ENCODE data around the gene CD200R1L. TPM values are rescaled to one million over a fixed set of nuclear protein-coding genes. Genes with fewer than 3 reads are reported as not detected.

CD200R1L gene
- total and polyA plus RNA-seq, 9 of the 15 experiments (the other 6 are each of a cell fraction or from before 2014, with no cell fraction given), result not detected

DNA sequence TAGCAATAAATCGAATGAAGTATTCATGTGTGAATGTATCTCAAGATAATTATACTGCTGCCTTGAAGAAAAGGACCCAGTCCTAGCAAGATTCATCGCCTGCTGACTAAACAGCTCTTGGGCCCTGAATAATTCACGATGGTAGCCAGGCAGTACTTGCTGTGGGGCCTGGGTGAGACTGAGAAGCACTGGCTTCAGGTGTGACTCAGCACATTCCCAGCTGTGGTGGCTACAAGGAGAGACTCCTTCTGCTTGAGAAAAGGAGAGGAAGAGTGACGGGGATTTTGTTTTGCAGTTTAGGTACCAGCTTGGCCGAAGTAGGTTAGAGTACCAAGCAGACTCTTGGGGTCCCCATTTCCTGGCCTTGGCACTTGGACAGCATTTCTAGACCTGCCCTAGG is 47.6 kb upstream of the CD200R1L start (continued):
- TF ChIP-seq RNF219 (CRISPR knock-in tag; IDR thresholded peaks at IDR 0.05) (no peak), ZBTB7A (IDR thresholded peaks at IDR 0.05; ENCODE audit: borderline replicate concordance, control insufficient read depth, low read depth, low read length) (no peak), BACH1 (tag; IDR thresholded peaks at IDR 0.05) (peak; percentile 91), MAFK (IDR thresholded peaks at IDR 0.05; ENCODE audit: low read length) (peak; percentile 87), CTBP1 (IDR thresholded peaks at IDR 0.05; ENCODE audit: borderline replicate concordance) (0 out of 2 replicates have a peak, but pooled peaks have one; percentile 25), MAFF (IDR thresholded peaks at IDR 0.05; ENCODE audit: low read length) (peak; percentile 92), SMARCA4 (IDR thresholded peaks at IDR 0.05) (peak; percentile 65), MAFG (tag; conservative IDR thresholded peaks at IDR 0.05) (peak; percentile 97), NFE2L1 (tag; IDR thresholded peaks at IDR 0.05; ENCODE audit: borderline replicate concordance, low read depth) (peak; percentile 93), TAF7 (tag; IDR thresholded peaks at IDR 0.05) (no peak), ARID4B (CRISPR knock-in tag; IDR thresholded peaks at IDR 0.05) (no peak), NFXL1 (CRISPR knock-in tag; IDR thresholded peaks at IDR 0.05) (no peak), TEAD4 (IDR thresholded peaks at IDR 0.05; ENCODE audit: low read length) (0 out of 2 replicates have a peak, but pooled peaks have one; percentile 20), TEAD4 (CRISPR knock-in tag; IDR thresholded peaks at IDR 0.05; ENCODE audit: borderline replicate concordance) (no peak)
- TF ChIP-seq, protein P1, sequence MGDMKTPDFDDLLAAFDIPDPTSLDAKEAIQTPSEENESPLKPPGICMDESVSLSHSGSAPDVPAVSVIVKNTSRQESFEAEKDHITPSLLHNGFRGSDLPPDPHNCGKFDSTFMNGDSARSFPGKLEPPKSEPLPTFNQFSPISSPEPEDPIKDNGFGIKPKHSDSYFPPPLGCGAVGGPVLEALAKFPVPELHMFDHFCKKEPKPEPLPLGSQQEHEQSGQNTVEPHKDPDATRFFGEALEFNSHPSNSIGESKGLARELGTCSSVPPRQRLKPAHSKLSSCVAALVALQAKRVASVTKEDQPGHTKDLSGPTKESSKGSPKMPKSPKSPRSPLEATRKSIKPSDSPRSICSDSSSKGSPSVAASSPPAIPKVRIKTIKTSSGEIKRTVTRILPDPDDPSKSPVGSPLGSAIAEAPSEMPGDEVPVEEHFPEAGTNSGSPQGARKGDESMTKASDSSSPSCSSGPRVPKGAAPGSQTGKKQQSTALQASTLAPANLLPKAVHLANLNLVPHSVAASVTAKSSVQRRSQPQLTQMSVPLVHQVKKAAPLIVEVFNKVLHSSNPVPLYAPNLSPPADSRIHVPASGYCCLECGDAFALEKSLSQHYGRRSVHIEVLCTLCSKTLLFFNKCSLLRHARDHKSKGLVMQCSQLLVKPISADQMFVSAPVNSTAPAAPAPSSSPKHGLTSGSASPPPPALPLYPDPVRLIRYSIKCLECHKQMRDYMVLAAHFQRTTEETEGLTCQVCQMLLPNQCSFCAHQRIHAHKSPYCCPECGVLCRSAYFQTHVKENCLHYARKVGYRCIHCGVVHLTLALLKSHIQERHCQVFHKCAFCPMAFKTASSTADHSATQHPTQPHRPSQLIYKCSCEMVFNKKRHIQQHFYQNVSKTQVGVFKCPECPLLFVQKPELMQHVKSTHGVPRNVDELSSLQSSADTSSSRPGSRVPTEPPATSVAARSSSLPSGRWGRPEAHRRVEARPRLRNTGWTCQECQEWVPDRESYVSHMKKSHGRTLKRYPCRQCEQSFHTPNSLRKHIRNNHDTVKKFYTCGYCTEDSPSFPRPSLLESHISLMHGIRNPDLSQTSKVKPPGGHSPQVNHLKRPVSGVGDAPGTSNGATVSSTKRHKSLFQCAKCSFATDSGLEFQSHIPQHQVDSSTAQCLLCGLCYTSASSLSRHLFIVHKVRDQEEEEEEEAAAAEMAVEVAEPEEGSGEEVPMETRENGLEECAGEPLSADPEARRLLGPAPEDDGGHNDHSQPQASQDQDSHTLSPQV (IDR thresholded peaks at IDR 0.05), result 0 out of 2 replicates have a peak, but pooled peaks have one; percentile 30
- TF ChIP-seq, protein P2, sequence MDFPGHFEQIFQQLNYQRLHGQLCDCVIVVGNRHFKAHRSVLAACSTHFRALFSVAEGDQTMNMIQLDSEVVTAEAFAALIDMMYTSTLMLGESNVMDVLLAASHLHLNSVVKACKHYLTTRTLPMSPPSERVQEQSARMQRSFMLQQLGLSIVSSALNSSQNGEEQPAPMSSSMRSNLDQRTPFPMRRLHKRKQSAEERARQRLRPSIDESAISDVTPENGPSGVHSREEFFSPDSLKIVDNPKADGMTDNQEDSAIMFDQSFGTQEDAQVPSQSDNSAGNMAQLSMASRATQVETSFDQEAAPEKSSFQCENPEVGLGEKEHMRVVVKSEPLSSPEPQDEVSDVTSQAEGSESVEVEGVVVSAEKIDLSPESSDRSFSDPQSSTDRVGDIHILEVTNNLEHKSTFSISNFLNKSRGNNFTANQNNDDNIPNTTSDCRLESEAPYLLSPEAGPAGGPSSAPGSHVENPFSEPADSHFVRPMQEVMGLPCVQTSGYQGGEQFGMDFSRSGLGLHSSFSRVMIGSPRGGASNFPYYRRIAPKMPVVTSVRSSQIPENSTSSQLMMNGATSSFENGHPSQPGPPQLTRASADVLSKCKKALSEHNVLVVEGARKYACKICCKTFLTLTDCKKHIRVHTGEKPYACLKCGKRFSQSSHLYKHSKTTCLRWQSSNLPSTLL (IDR thresholded peaks at IDR 0.05), result no peak
